ENCODE data around the gene EPN1.

GRCh38 chr19:55698256-55698655 is 23.2 kb downstream of the EPN1 start:
- TF ChIP-seq CTCF (IDR thresholded peaks at IDR 0.05 in 2 of 3, conservative IDR thresholded peaks at IDR 0.05 in 1 of 3; ENCODE audit: insufficient read depth in 2 of 3, low read depth in 1 of 3, low read length in 3 of 3) (no peak), RCOR1 (IDR thresholded peaks at IDR 0.05; ENCODE audit: borderline replicate concordance in 1 of 2, low read depth in 2 of 2, low read length in 2 of 2) (no peak), SIN3A (IDR thresholded peaks at IDR 0.05; ENCODE audit: borderline replicate concordance in 2 of 2, control insufficient read depth in 1 of 2, low read depth in 2 of 2, low read length in 2 of 2) (no peak), PREB (CRISPR knock-in tag; IDR thresholded peaks at IDR 0.05) (no peak), JUND (IDR thresholded peaks at IDR 0.05; ENCODE audit: borderline replicate concordance, low read depth, low read length) (no peak), JUND (tag; IDR thresholded peaks at IDR 0.05; ENCODE audit: borderline replicate concordance, low read depth, low read length) (no peak)
- TF ChIP-seq, protein P1, sequence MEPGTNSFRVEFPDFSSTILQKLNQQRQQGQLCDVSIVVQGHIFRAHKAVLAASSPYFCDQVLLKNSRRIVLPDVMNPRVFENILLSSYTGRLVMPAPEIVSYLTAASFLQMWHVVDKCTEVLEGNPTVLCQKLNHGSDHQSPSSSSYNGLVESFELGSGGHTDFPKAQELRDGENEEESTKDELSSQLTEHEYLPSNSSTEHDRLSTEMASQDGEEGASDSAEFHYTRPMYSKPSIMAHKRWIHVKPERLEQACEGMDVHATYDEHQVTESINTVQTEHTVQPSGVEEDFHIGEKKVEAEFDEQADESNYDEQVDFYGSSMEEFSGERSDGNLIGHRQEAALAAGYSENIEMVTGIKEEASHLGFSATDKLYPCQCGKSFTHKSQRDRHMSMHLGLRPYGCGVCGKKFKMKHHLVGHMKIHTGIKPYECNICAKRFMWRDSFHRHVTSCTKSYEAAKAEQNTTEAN (CRISPR knock-in tag; IDR thresholded peaks at IDR 0.05) = no peak
- TF ChIP-seq, protein P2, sequence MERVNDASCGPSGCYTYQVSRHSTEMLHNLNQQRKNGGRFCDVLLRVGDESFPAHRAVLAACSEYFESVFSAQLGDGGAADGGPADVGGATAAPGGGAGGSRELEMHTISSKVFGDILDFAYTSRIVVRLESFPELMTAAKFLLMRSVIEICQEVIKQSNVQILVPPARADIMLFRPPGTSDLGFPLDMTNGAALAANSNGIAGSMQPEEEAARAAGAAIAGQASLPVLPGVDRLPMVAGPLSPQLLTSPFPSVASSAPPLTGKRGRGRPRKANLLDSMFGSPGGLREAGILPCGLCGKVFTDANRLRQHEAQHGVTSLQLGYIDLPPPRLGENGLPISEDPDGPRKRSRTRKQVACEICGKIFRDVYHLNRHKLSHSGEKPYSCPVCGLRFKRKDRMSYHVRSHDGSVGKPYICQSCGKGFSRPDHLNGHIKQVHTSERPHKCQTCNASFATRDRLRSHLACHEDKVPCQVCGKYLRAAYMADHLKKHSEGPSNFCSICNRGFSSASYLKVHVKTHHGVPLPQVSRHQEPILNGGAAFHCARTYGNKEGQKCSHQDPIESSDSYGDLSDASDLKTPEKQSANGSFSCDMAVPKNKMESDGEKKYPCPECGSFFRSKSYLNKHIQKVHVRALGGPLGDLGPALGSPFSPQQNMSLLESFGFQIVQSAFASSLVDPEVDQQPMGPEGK (CRISPR knock-in tag; IDR thresholded peaks at IDR 0.05; ENCODE audit: borderline replicate concordance) = no peak
